A549 (cell line): Measurements from ENCODE around the gene DNAI4. TPM values are rescaled to one million over a fixed set of nuclear protein-coding genes. Genes with fewer than 3 reads are reported as not detected.

ENCODE experiments used
- ATAC-seq, 2 experiments: fragments of 200-7000 bp in 1 of 2; fragments of >200 bp in 1 of 2; cut with Nextera tagmentation in 1 of 2; cut with Tn5 transposase in 1 of 2; 3 replicates each; pipeline versions ENCODE4 v1.8.0 to v1.9.1; 2018 to 2020; ENCODE audit warnings: mild to moderate bottlenecking in 1 of 2, moderate library complexity in 1 of 2
- CTCF ChIA-PET: fragments of 300-600 bp; sonication (Branson Sonifier 250); formaldehyde crosslinking; extraction: SDS; loops from one replicate; lab custom pipeline; 2021; ENCODE audit warnings: antibody characterized with exemption, inconsistent platforms; lab: Yijun Ruan, JAX
- POLR2A ChIA-PET: fragments of 350-600 bp; formaldehyde crosslinking; extraction: SDS; loops from one replicate; lab custom pipeline; 2021; ENCODE audit warnings: antibody characterized with exemption, inconsistent platforms; lab: Yijun Ruan, JAX
- DNase-seq, 2 experiments: peaks; one replicate each; pipeline versions ENCODE4 v3.0.0 to v3.0.0-alpha.2; 2011 to 2016; ENCODE audit warnings: low read depth in 1 of 2, low spot score in 1 of 2
- FAIRE-seq: peaks from 2 replicates; lab custom pipeline; 2011; peaks lifted over from hg19 to GRCh38; lab: Jason Lieb, UNC
- H3K27ac ChIP-seq, 2 experiments: fragments of >200 bp; sonication (Bioruptor Twin); formaldehyde crosslinking; 3 replicates each; pipeline ENCODE4 v1.5.1; 2016 to 2017
- H3K4me1 ChIP-seq: fragments of >200 bp; sonication (Bioruptor Twin); formaldehyde crosslinking; 3 replicates; pipeline ENCODE4 v1.6.1; 2016
- H3K4me2 ChIP-seq: fragments of >200 bp; sonication (Bioruptor Twin); formaldehyde crosslinking; 3 replicates; pipeline ENCODE4 v1.6.1; 2016
- H3K4me3 ChIP-seq: fragments of >200 bp; sonication (Bioruptor Twin); formaldehyde crosslinking; 3 replicates; pipeline ENCODE4 v1.5.1; 2016
- H3K9me3 ChIP-seq: fragments of >200 bp; sonication (Bioruptor Twin); formaldehyde crosslinking; 3 replicates; pipeline ENCODE4 v1.6.1; 2016
- CBX2 ChIP-seq: fragments of 200-600 bp; sonication (generic); IDR thresholded peaks from 2 replicates; pipeline ENCODE4 v1.6.1; 2016; ENCODE audit warnings: low read depth, mild to moderate bottlenecking, borderline replicate concordance
- CHD2 ChIP-seq: fragments of 150-350 bp; IDR thresholded peaks from 2 replicates; pipeline ENCODE4 v1.6.1; 2014; ENCODE audit warnings: low read length; ENCODE audit not compliant: partially characterized antibody
- CHD4 ChIP-seq: fragments of 200-600 bp; sonication (generic); IDR thresholded peaks from 2 replicates; pipeline ENCODE4 v1.6.1; 2016; ENCODE audit warnings: antibody characterized with exemption, mild to moderate bottlenecking, borderline replicate concordance
- EHF ChIP-seq: fragments of 250-450 bp; sonication (Bioruptor Pico); IDR thresholded peaks from 2 replicates; pipeline ENCODE4 v1.5.0; 2020; ENCODE audit warnings: mild to moderate bottlenecking
- FOSB ChIP-seq: fragments of 250-450 bp; sonication (Bioruptor Pico); IDR thresholded peaks from 2 replicates; pipeline ENCODE4 v1.5.0; 2020; ENCODE audit warnings: mild to moderate bottlenecking, moderate library complexity
- HOXA7 ChIP-seq: fragments of 250-450 bp; sonication (Bioruptor Pico); IDR thresholded peaks from 2 replicates; pipeline ENCODE4 v1.5.0; 2020; ENCODE audit warnings: mild to moderate bottlenecking, moderate library complexity
- HOXB5 ChIP-seq: fragments of 250-450 bp; sonication (Bioruptor Pico); IDR thresholded peaks from 2 replicates; pipeline ENCODE4 v1.5.0; 2020; ENCODE audit warnings: mild to moderate bottlenecking, moderate library complexity
- JUN ChIP-seq, 2 experiments: fragments of >200 bp; sonication (Bioruptor Twin); formaldehyde crosslinking; IDR thresholded peaks; 2 replicates in 1 of 2; 3 replicates in 1 of 2; pipeline ENCODE4 v1.6.1; 2016 to 2017
- JUNB ChIP-seq: fragments of >200 bp; sonication (Bioruptor Twin); formaldehyde crosslinking; IDR thresholded peaks from 2 replicates; pipeline ENCODE4 v1.6.1; 2016
- KDM5A ChIP-seq: fragments of 200-600 bp; sonication (generic); IDR thresholded peaks from 2 replicates; pipeline ENCODE4 v1.6.1; 2016; ENCODE audit warnings: antibody characterized with exemption, mild to moderate bottlenecking
- MAZ ChIP-seq: fragments of 150-350 bp; IDR thresholded peaks from 2 replicates; pipeline ENCODE4 v1.6.1; 2014; ENCODE audit warnings: antibody characterized with exemption, low read depth, low read length, borderline replicate concordance
- MYC ChIP-seq: IDR thresholded peaks from 2 replicates; pipeline ENCODE4 v1.6.1; 2012; ENCODE audit warnings: mild to moderate bottlenecking, inconsistent platforms, low read length, improper control_type of control experiment, borderline replicate concordance
- PHF8 ChIP-seq: fragments of 200-600 bp; sonication (generic); IDR thresholded peaks from 2 replicates; pipeline ENCODE4 v1.6.1; 2016; ENCODE audit warnings: low read depth, mild to moderate bottlenecking, antibody characterized with exemption, moderate library complexity, borderline replicate concordance
- POLR2A ChIP-seq: IDR thresholded peaks from 2 replicates; pipeline ENCODE4 v1.6.1; 2012; ENCODE audit warnings: mild to moderate bottlenecking, low read length
- SREBF2 ChIP-seq: fragments of 450-650 bp; IDR thresholded peaks from 2 replicates; pipeline ENCODE4 v1.6.1; 2014; ENCODE audit warnings: mild to moderate bottlenecking, moderate library complexity
- TP53 ChIP-seq: fragments of 250-450 bp; sonication (Bioruptor Pico); IDR thresholded peaks from 2 replicates; pipeline ENCODE4 v1.5.0; 2021; ENCODE audit warnings: mild to moderate bottlenecking, moderate library complexity
- ZC3H11A ChIP-seq: fragments of 450-650 bp; IDR thresholded peaks from 2 replicates; pipeline ENCODE4 v1.6.1; 2014; ENCODE audit warnings: antibody characterized with exemption, mild to moderate bottlenecking
- WGBS: methylation state at CpG from one replicate; pipeline ENCODE4 v1.1.6; 2017; ENCODE audit errors: missing lambda C conversion rate; 5-methylcytosine and 5-hydroxymethylcytosine counted together
- polyA plus RNA-seq, 4 experiments: library from polyadenylated mRNA; depleted of rRNA in 3 of 4; stranded (reverse); fragments of >200 nt; fragmentation: RNase III in 1 of 4; extraction: RNeasy Plus Mini Kit Qiagen cat#74134 plus additional on column Dnase treatment in 1 of 4; gene quantifications; 2 replicates in 3 of 4; 3 replicates in 1 of 4; pipeline ENCODE4 v1.2.3, GENCODE V29; 2011 to 2017
- TF ChIP-seq, protein P1 (sequence below): fragments of 200-600 bp; sonication (generic); IDR thresholded peaks from 2 replicates; pipeline ENCODE4 v1.6.1; 2016; ENCODE audit warnings: antibody characterized with exemption, mild to moderate bottlenecking, moderate library complexity
- TF ChIP-seq, protein P2 (sequence below): fragments of >200 bp; sonication (Bioruptor Twin); formaldehyde crosslinking; IDR thresholded peaks from 3 replicates; pipeline ENCODE4 v1.6.1; 2016
- TF ChIP-seq, protein P3 (sequence below): fragments of 250-450 bp; sonication (Bioruptor Pico); IDR thresholded peaks from 2 replicates; pipeline ENCODE4 v1.5.0; 2021; ENCODE audit warnings: mild to moderate bottlenecking, moderate library complexity, borderline replicate concordance
- TF ChIP-seq, protein P4 (sequence below): fragments of 250-450 bp; sonication (Bioruptor Pico); IDR thresholded peaks from 2 replicates; pipeline ENCODE4 v1.5.0; 2020; ENCODE audit warnings: low read depth, mild to moderate bottlenecking, moderate library complexity
- TF ChIP-seq, protein P5 (sequence below): IDR thresholded peaks from 2 replicates; pipeline ENCODE4 v1.6.1; 2012; ENCODE audit warnings: low read depth, borderline replicate concordance

DNAI4 gene
- polyA plus RNA-seq, 2 of the 4 experiments (the other 2 are of a cell fraction): 1.3 to 4.7 TPM

DNA sequence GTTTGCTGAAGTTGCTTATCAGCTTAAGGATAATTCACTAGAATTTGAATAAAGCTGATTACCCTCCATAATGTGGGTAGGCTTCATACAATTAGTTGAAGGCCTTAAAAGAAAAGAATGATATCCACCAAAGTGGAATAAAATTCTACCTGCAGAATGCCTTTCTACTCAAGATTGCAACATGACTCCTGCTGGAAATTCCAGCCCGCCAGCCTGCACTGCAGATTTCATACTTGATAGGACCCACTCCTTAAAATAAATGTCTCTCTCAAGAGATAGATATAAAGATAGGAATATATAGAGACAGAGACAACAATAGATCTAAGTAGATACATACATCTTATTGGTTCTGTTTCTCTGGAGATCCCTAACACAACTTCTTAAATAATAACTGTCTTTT lies 99.9 kb downstream of the DNAI4 start:
- 100% methylated on average over 1 of the region's 1 CpG for WGBS
- FAIRE-seq (no peak), DNase-seq (no peak), ATAC-seq (no peak)
- Histone ChIP-seq H3K27ac (no peak overlapping the region), H3K4me3 (no peak overlapping the region), H3K4me2 (no peak overlapping the region), H3K9me3 (no peaks in the 10 kb centered on the region), H3K4me1 (no peaks in the 10 kb centered on the region)
- POLR2A ChIA-PET: no interaction called here
- TF ChIP-seq, protein P1, sequence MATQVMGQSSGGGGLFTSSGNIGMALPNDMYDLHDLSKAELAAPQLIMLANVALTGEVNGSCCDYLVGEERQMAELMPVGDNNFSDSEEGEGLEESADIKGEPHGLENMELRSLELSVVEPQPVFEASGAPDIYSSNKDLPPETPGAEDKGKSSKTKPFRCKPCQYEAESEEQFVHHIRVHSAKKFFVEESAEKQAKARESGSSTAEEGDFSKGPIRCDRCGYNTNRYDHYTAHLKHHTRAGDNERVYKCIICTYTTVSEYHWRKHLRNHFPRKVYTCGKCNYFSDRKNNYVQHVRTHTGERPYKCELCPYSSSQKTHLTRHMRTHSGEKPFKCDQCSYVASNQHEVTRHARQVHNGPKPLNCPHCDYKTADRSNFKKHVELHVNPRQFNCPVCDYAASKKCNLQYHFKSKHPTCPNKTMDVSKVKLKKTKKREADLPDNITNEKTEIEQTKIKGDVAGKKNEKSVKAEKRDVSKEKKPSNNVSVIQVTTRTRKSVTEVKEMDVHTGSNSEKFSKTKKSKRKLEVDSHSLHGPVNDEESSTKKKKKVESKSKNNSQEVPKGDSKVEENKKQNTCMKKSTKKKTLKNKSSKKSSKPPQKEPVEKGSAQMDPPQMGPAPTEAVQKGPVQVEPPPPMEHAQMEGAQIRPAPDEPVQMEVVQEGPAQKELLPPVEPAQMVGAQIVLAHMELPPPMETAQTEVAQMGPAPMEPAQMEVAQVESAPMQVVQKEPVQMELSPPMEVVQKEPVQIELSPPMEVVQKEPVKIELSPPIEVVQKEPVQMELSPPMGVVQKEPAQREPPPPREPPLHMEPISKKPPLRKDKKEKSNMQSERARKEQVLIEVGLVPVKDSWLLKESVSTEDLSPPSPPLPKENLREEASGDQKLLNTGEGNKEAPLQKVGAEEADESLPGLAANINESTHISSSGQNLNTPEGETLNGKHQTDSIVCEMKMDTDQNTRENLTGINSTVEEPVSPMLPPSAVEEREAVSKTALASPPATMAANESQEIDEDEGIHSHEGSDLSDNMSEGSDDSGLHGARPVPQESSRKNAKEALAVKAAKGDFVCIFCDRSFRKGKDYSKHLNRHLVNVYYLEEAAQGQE: no peak
- TF ChIP-seq, protein P2, sequence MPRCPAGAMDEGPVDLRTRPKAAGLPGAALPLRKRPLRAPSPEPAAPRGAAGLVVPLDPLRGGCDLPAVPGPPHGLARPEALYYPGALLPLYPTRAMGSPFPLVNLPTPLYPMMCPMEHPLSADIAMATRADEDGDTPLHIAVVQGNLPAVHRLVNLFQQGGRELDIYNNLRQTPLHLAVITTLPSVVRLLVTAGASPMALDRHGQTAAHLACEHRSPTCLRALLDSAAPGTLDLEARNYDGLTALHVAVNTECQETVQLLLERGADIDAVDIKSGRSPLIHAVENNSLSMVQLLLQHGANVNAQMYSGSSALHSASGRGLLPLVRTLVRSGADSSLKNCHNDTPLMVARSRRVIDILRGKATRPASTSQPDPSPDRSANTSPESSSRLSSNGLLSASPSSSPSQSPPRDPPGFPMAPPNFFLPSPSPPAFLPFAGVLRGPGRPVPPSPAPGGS: no peak
- no peak for TF ChIP-seq HOXA7
- TF ChIP-seq TP53 (CRISPR knock-in tag): no peak
- no peak for TF ChIP-seq MYC
- no peak for TF ChIP-seq CHD2
- TF ChIP-seq PHF8: no peak
- no peak for TF ChIP-seq HOXB5 (CRISPR knock-in tag)
- no peak for TF ChIP-seq FOSB (CRISPR knock-in tag)
- TF ChIP-seq, protein P3, sequence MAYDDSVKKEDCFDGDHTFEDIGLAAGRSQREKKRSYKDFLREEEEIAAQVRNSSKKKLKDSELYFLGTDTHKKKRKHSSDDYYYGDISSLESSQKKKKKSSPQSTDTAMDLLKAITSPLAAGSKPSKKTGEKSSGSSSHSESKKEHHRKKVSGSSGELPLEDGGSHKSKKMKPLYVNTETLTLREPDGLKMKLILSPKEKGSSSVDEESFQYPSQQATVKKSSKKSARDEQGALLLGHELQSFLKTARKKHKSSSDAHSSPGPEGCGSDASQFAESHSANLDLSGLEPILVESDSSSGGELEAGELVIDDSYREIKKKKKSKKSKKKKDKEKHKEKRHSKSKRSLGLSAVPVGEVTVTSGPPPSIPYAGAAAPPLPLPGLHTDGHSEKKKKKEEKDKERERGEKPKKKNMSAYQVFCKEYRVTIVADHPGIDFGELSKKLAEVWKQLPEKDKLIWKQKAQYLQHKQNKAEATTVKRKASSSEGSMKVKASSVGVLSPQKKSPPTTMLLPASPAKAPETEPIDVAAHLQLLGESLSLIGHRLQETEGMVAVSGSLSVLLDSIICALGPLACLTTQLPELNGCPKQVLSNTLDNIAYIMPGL (CRISPR knock-in tag): no peak
- no peak for TF ChIP-seq EHF (CRISPR knock-in tag)
- TF ChIP-seq ZC3H11A: no peak
- CTCF ChIA-PET: no interaction called here

DNA sequence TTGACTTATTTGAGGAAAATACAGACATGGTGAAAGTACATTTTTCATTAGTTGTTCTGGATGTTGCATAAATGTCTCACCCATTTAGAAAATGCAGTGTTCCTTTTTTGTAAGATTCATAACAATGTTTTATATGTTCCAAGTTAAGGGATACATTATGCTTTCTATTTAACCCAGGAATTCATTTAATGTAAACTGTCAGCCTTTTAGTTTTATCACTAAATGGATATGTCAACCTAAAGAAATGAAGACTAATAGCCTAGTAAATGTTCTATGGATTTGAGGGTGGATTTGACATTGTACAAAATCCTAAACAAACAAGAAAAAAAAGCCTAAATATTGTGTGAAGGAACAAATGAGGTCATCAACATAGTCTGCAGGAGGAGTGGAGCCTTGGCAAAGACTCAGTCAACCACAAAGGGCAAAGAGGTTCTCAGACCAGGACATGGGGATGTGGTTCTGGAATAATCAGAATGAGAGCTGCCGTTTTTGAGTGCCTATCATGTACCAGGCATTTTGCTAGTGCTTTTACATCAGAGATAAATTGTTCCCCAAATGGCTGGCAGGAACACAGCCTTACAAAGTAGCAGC lies 114.8 kb downstream of the DNAI4 start:
- ATAC-seq (no peak), DNase-seq (no peak), FAIRE-seq (no peak)
- CTCF ChIA-PET: no interaction called here
- H3K4me1 ChIP-seq: no peaks in the 10 kb centered on the region
- POLR2A ChIA-PET: no interaction called here
- no peak overlapping the region for H3K4me3 ChIP-seq
- H3K9me3 ChIP-seq: no peaks in the 10 kb centered on the region
- 12% methylated on average over 1 of the region's 1 CpG for WGBS
- H3K4me2 ChIP-seq: no peak overlapping the region
- H3K27ac ChIP-seq: no peak overlapping the region
- no peak for TF ChIP-seq SREBF2
- TF ChIP-seq CBX2: no peak
- TF ChIP-seq PHF8: no peak
- no peak for TF ChIP-seq POLR2A
- TF ChIP-seq, protein P2: no peak
- TF ChIP-seq KDM5A: no peak
- TF ChIP-seq JUN (IDR thresholded peaks at IDR 0.05): no peak
- no peak for TF ChIP-seq MAZ
- TF ChIP-seq, protein P4, sequence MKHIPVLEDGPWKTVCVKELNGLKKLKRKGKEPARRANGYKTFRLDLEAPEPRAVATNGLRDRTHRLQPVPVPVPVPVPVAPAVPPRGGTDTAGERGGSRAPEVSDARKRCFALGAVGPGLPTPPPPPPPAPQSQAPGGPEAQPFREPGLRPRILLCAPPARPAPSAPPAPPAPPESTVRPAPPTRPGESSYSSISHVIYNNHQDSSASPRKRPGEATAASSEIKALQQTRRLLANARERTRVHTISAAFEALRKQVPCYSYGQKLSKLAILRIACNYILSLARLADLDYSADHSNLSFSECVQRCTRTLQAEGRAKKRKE (CRISPR knock-in tag): no peak
- no peak for TF ChIP-seq JUNB
- TF ChIP-seq CHD4: no peak
- TF ChIP-seq, protein P5, sequence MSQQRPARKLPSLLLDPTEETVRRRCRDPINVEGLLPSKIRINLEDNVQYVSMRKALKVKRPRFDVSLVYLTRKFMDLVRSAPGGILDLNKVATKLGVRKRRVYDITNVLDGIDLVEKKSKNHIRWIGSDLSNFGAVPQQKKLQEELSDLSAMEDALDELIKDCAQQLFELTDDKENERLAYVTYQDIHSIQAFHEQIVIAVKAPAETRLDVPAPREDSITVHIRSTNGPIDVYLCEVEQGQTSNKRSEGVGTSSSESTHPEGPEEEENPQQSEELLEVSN: no peak
